Activated effector memory CD4-positive, alpha-beta T cell treated with Interleukin-2 at 50 U/mL for 16 hours (primary cell): ENCODE results near the gene BICD2.
"Not testable (repeated sequence)": the region's sequence is repeated elsewhere in the genome, so short reads cannot be mapped to it uniquely, and the experiment has no call there.

ENCODE experiments used
- DNase-seq: peaks from one replicate; pipeline ENCODE4 v3.0.0-alpha.2; 2020

The BICD2 gene

GRCh38 chr9:92770360-92770995 is 5.8 kb upstream of the BICD2 start:
- DNase-seq, result no peak

GRCh38 chr9:92769990-92770359 is 5.3 kb upstream of the BICD2 start:
- no peak for DNase-seq

GRCh38 chr9:92769286-92769685 is 4.7 kb upstream of the BICD2 start:
- DNase-seq, result no peak

GRCh38 chr9:92768816-92769215 is 4.2 kb upstream of the BICD2 start:
- not testable (repeated sequence) for DNase-seq

GRCh38 chr9:92767066-92768054 is 2.7 kb upstream of the BICD2 start:
- DNase-seq, result no peak

- peak; percentile 98 for DNase-seq
Observed at GRCh38 chr9:92764988-92765936, 629 bp upstream of the BICD2 start.

GRCh38 chr9:92763721-92764380 is 782 bp downstream of the BICD2 start:
- no peak for DNase-seq

GRCh38 chr9:92762781-92763708 is 1.6 kb downstream of the BICD2 start:
- no peak for DNase-seq

GRCh38 chr9:92762196-92762595 is 2.4 kb downstream of the BICD2 start:
- DNase-seq, result no peak

GRCh38 chr9:92761686-92762085 is 2.9 kb downstream of the BICD2 start:
- no peak for DNase-seq

- no peak for DNase-seq
Observed at GRCh38 chr9:92760494-92760893, 4.1 kb downstream of the BICD2 start.

- no peak for DNase-seq
Observed at GRCh38 chr9:92760070-92760469, 4.6 kb downstream of the BICD2 start.

GRCh38 chr9:92759446-92759845 is 5.2 kb downstream of the BICD2 start:
- no peak for DNase-seq

- DNase-seq, result no peak
Observed at GRCh38 chr9:92756792-92757191, 7.8 kb downstream of the BICD2 start.

GRCh38 chr9:92754091-92754745 is 10.4 kb downstream of the BICD2 start:
- no peak for DNase-seq

- no peak for DNase-seq
Observed at GRCh38 chr9:92752812-92753404, 11.7 kb downstream of the BICD2 start.

GRCh38 chr9:92749934-92750315 is 14.7 kb downstream of the BICD2 start:
- DNase-seq, result no peak

GRCh38 chr9:92749071-92749933 is 15.3 kb downstream of the BICD2 start:
- DNase-seq, result no peak

GRCh38 chr9:92748233-92748497 is 16.5 kb downstream of the BICD2 start:
- no peak for DNase-seq
